Hematopoietic multipotent progenitor cell treated with erythropoietin and hydrocortisone succinate and interleukin-3 and kit ligand, for 6 days (in vitro differentiated cells): ENCODE results near the gene TLX3.
"Not testable (repeated sequence)": the region's sequence is repeated elsewhere in the genome, so short reads cannot be mapped to it uniquely, and the experiment has no call there.

ENCODE experiments used
- DNase-seq: peaks from one replicate; pipeline ENCODE4 v3.0.0-alpha.2; 2015

The TLX3 gene

DNA sequence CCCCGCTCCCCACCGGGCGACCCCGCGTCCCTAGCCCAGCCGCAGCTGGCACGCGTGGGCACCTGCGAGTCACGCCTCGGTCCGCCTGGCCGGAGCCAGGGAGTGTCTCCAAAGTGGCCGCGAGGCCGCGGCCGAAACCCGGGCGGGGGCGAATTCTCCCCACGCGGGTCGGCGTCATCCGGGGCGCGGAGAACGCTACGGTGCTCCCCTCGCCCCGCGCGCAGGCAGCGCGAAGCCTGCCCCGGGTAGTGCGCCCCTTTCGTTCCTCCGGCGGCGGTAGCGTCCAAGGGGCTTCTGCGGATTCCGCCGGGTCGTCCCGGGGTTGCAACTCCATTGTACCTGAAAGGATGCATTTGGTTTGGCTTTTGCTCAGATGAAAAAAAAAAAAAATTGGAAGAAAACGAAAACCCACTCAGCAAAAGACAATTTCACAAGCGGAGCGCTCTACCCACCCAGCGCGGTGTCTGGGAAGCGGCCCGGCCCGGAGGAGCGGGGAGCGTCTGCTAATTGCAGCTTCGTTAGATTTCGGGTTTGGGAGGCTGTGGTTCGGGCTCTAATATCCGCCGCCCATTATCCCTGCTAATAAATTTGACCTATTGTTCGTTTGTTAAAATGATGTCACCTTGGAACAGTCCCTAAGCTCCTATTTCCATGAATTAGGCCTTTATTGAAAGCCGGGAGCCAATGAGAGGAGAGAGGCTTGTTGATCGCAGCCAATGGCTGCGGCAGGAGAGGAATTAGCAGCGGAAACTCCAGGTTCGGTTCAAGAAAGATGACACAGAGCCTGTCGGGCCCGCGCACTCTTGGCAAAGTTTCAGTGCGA, at the start of gene TLX3:
Gene TLX3, plus strand, starts transcription at position 796 of the 823 bp plus-strand sequence. CDS start 118 bp downstream, outside the sequence.
- peak; percentile 77 for DNase-seq

DNA sequence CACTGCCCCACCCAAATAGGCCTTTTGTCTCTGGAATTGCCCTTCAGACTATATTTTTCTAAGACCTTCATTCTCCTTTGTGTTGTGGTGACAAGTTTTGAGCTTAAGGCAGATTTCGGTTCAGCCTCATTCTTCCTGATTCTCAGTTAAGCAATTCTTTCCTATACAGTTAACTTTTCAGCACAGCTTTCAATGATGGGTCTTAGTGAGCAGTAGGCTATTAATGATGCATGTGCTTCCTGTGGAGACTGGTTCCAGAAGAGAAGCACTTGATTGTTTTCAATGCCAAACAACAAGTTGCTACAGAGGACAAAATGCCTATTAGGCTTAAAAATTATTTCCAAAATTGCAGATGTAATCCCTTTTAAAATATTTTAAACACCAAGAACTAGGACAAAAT, 47.7 kb upstream of the TLX3 start:
- DNase-seq, result no peak

DNA sequence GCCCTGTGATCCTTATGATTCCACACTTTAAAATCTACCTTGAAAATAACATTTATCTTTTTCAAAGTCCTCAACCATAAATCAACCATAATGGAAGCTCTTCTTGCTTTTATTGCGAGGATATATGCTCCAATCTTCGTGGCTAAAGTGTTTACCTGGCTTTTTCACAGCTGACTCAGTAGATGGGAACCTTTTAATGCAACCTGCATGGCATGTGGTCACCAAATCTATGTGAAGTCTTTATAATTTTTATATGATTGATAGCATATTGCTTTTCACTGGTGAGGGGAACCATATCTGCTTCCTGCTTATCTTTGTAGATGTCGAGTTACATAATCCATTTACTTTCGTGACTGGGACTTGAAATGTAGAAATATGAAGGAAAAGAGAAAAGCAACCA, 47.1 kb upstream of the TLX3 start:
- no peak for DNase-seq

DNA sequence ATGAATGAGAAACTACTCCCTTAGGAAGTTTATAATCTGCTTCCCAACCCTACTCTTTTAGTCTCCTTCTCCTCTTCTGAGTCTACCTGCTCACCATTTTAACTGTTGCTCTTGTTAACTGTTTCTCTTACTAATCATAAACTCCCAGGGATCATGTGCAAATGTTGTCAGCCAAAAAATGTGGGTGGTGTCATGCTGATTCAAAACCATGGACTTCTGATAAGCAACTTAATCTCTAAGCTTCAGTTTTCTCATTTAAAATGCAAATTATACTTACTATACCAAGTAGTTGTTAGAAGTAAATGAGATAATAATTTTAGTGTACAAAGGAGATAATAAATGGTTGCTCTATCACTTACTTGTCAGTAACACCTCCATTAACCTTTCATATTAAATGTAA, 45.9 kb upstream of the TLX3 start:
- DNase-seq, result peak; percentile 91

DNA sequence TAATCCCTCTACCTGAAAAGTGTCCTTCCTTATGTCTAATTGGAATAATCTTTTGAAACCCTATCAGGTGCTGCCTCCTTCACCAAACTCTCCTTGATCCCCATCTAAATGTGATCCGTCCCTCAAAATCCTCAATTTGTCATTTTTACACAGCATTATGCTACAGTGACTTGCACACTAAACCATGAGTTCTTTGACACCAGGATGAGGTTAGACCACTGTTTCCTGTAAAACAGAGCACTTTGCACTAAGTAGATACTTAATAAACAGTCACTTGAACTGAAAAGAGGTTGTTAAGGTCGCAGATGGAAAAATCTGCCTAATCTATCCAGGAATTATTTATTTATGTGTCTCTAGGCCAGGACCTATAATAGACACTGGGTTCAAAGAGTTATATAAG, 44.2 kb upstream of the TLX3 start:
- DNase-seq, result no peak

DNA sequence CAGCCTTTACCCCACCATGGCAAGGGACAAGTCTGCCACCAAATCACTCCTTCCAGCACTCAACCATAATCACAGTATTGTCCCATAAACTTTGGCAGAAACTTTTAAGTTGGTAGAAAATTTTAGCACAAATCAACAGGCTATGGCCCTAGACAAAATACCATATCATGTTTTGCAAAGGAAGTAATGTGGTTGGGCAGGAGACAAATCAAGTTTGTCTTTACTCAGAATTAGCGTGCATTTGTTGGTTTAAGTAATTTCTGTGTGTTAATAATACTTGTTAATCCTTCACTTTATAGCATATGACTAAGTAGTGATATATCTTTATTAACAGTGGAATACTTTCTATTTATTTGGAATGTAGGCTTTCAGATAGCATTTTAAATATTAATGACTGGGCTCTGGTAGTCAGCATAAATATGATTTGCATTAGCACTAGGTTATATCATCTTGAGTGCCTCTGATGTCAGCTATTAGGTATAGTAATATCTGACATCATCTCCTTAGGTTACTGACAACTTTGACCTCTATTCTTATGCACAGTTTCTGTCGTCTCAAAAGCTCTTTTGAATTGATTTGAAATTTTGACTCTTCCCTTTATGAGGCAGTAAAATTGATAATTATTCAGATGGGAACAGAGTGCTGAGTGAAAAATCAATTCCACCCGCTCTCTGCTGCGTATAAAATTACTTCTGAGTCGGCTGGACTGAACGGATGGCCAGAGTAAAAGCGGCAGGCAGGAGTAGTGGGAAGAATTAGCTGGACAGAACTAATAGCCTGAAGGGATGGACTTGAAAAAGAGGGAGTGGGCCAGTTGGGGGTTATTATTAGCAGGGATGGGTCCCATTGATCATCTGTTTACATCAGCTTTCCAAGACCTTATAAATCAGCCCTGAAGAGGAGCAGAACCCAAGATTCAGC, 40.1 kb upstream of the TLX3 start:
- DNase-seq, result no peak

DNA sequence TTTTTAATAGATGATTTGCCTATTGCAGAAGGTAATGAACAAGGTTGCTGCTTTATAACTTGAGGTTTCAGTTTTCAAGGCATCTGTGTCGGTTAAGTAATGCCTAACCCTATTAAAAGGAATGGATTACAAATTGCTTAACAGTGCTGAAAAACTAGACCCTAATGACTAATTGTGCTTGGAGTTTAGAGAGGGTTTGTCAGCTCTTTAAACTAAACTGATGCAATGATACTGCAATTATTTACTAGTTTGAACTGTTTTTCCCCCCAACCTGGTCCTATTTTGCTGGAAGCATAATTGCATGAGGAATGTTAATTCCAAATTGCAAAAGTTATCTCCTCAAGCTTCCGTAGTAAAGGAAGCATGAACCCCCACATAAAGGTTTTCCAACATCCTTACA, 39.3 kb upstream of the TLX3 start:
- no peak for DNase-seq

DNA sequence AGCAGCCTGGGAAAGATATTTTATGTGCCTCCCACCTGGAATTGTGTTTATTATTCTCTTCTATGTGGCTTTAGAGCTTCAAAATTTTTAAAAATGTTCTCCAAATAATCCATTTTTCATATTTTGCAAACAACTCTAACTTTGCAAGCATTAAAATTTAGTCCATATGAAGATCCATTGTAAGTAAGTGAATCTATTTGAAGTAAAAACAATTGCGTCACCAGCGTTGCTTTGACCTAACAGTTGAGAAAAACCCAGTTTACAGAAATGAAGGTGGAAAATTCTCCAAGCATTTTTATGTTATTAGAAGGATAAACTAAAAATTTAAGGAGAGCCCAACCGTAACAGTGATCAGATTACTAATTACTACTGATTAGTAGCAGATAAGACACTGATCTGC, 38.9 kb upstream of the TLX3 start:
- no peak for DNase-seq

DNA sequence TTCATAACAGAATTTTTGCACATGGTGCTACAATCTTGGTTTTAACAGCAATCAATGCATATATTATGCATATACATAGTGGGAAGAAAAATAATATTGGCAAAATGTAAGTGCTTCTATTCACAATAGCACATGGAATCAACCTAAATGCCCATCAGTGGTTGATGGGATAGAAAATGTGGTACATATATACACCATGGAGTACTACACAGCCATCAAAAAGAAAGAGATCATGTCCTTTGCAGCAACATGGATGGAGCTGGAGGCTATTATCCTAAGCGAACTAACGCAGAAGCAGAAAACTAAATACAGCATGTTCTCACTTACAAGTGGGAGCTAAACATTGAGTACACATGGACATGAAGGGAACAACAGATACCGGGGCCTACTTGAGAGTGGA, 37.2 kb upstream of the TLX3 start:
- DNase-seq, result no peak

DNA sequence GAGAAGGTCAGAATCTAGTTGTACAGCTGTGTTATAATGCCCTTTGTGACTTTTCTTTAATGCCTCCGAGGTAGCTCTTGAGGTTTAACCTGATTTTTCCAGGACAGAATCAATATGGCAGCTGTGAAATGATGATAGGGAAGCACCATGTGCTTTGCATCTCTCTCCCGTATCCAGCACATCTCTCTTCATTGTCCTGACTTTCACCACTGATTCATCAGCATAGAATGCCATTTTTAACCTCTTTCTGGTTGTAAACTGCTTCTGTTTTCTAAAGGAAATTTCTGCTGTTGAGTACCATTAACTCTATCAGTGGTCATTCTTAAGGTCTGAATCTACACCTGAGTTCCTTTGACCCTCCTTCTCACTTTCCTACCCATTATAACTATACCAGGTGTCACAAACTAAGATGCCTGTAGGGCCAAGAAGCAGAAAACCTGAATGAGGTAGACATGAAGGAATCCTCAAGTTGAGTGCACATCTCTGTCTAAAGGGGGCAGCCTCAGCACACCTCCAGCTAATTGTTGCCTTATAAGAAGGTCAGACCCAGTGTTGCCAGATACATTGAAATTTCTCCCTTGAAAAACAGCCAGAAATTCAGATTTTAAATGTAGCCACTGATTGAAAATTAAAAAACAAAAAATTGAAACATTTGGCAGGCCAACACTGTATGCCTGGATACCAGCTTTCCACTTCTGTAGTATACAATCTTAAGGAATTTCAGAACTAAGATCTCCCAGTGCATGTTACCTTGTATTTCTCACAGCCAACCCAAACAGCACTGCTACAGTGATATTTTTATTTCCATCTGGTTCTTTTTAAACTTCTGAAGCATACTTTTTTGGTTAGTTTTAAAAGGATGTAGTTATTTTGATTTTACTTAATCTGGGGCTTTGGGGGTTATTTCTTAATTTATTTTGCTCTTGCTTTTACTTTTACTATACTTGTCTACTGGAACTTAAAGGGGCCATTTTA, 35.8 kb upstream of the TLX3 start:
- peak; percentile 74 for DNase-seq

DNA sequence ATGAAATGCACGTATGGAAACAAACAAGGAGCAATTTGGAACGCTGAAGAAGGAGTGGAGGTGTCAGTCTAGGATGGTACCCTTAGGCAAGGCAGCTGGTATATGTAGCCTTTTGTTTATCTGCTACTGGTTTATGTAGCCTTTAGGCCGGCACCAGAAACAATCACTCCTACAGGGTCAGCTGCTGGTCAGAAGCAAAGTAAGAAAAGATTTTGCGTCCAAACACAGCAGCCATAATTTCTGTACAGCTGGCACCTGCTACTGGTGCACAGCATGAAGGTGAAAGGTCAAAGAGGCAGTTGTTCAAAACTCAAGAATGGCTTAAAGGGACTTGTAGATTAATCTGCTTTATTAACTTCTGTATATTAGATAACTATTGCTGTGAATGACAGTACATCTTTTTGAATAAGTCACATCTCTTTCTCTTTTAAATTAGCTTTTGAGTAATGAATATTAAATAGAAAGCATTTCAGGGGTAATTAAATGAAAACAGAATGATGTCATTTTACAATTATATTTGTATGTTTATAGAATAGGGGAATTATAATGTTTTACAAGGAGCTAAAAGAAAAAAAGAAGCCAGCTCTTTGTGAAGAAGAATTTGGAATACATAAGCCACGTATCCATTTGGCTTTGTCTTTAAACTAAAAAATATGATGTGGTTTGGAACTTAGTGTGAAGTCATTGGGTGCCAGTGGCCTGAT, 33.1 kb upstream of the TLX3 start:
- no peak for DNase-seq

DNA sequence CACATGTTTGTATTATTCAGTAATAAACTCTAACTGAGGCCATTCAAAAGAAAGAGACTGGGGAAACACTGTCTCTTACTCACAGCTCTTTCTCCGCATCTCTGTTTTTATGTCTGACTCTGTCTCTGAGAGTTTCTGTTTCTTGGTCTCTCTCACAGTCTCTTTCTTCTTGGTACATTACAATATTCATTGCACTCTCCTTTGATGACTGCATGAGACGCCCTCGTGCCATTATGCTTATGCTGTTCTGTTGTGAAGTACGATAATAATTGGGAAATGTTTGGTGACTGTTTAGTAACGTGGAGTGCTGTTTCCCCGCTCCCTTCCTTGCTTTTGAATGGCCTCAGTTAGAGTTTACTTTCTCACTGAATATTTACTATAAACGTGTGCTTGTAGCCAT, 25.3 kb upstream of the TLX3 start:
- no peak for DNase-seq

DNA sequence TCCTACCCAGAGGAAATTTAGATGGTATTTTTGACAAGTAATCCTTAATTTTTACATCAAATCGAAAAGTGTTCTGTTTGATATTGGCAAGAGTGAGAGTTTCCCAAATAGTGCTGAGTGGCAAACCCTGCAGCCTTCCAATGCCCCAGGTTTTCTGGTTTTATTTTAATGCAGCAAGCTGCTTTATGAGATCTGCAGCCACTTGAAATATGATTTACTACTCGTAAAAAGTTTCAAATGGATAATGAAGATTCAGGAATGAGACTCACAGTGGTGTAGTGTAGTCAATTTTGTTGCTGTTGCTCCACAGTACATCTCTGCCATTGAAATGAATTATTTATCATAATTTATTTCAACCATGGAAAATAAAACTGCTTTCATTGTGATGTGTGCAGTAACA, 23.6 kb upstream of the TLX3 start:
- DNase-seq, result no peak

DNA sequence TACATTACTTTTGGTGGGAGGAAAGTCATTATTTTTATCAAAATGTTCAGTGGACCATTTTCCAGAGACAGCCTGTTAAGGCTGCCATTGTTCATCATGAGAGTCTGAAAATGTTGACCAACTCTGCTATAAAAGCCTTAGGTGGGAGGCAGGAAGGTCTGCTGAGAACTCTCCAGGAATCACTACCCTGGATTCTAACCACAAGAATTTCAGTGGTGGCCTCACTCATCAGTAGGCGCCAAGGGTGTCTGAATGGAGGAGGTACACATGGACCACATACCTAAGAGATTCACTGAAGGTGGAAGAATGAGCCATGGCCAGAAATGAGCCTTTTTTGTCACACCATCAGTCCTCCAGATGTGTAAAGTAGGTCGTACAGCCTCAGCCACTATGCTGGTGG, 21.0 kb upstream of the TLX3 start:
- DNase-seq, result no peak

DNA sequence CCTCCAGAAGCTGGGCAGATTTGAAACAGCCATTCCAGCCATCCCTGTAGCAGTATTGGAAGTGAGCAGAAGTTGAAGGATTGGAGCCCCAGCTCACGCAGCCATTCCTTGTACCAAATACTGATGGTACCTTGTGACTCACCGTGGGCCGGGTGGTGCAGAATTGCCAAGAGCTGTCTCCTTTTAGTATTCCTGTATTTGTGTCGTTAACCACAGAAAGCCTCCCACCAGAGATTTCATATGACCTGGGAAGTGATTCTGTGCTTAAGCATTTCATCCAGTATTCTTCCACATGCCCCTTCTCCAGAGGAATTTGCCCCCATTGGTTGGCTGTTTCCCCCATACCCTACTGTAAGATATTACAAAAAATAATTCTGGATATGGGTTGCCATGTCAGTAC, 17.7 kb upstream of the TLX3 start:
- DNase-seq, result no peak

DNA sequence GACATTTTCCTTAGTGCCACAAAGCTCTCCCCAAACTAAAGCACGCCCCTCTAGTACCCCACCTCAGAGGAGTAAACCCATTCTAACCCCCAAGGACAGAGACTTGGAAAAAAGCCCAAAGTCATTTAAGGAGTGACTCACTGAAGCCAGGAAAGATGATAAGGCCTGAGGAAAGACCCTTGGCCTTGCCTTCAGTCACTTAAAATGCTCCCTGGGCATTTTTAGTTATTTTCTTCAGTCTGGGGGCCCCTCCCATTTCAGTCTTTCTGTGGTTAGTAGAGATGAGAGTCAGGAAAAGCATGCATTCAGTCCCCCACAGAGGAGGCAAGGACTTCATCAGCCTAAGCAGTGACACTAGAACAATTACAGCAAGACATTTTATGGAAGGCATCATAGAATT, 13.7 kb upstream of the TLX3 start:
- DNase-seq, result peak; percentile 48

DNA sequence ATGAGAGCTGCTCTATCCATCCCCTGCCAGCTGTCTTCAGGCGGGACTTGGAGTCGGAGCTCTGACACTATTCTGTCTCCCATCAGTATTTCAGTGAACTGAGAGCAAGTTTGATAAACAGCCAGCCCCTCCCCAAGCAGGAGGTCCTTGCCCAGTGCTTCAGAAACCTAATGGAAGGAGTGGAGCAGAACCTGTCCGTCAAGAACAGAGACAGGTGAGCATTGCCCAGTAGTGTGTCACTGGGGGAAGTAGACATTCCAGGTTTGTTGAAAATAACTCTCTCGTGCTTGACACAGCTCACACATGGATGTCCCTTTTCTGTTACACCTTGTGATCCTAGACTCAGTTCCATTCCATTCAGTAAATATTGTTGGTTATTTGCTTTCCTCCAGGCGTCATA, 13.2 kb upstream of the TLX3 start:
- DNase-seq, result no peak

DNA sequence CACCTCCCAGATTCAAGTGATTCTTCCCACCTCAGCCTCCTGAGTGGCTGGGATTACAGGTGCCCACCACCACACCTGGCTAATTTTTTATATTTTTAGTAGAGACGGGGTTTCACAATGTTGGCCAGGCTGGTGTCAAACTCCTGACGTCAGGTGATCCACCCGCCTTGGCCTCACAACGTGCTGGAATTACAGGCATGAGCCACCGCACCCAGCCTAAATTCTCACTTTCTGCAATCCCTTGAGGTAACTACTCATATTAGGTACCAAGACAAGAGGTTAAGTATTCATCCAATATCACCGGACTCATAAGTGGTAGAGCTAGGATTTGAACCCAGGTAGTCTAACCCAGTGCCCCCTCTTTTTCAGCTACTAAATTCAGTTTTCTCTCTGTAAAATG, 11.1 kb upstream of the TLX3 start:
- DNase-seq, result not testable (repeated sequence)

DNA sequence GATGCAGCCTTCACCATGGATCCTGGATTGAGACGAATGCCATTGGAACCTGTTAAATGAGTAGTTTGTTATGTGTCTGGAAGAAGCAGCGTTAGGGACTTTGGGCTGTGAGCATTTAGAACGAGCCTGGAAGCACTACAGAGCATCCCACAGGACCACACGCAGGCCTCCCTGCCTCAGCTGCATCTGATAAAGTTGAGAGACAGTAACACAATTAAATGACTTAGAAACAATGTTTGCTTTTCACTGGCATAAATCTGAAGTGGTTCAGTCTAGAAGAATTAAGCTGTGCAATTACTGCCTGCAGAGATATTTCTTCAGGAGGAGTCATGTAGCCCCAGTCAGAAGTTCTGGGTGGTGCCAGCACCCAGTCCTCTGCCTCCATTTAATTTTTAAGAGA, 9.8 kb upstream of the TLX3 start:
- no peak for DNase-seq

DNA sequence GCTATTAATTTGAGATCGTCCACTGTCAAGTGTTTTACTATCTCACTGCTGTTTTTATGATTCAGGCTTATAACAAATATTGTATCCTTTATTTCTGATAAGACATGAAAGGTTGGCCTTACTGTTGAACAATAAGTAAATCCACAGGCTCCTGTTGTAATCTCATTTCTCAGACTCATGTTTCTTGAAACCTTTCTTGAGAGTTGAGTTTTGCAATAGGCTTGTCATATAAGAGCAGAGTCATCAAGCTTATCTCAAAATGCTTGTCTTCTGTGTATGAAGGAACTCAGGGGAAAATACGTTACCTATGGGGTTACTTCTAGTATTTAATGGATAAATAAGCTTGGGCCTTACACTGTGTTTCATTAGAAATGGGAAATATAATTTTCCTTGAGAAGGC, 9.2 kb upstream of the TLX3 start:
- DNase-seq, result peak; percentile 45

DNA sequence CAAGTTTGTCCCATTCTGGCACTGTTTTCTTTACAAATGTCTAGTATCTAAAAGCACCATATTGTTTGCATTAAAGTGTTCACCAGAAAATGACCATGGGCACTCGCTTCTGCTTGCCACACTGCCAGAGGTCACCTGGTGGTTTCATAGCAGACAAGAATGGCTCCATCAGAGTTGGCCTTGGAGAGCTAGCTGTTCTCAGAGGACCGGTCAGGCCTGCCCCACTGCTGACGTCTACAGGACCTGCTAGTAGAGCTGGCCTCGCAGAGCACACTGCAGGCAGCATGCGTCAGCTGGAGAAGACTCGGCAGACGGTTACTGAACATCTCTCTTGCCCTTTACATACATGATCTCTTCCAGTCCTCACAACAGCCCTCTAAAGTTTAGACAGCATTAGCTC, 8.7 kb upstream of the TLX3 start:
- DNase-seq, result no peak

DNA sequence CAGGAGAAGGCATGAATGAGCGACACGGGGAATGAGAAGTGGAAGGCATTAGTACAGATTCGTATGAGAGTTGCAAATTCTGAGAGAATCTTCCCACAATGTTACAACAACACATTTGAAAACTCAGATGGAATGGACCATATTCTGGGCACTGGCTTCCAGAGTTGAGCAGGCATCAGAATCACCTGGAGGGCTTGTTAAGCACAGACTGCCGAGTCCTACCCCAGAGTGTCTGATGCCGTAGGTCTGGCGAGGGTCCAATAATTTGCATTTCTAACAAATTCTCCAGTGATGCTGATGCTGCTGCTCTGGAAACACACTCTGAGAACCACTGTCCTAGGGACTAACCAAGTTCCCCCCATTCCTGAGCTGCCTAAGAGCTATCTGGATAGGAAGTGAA, 2.9 kb upstream of the TLX3 start:
- no peak for DNase-seq
